ENCODE data around the gene SMARCD2.

The SMARCD2 gene

GRCh38 chr17:63831505-63831904, 11.0 kb downstream of the SMARCD2 start:
- DNase-seq, result no peak

GRCh38 chr17:63830904-63831491, 11.5 kb downstream of the SMARCD2 start:
- DNase-seq, result no peak

- no peak for DNase-seq
Measured at GRCh38 chr17:63830278-63830677, 12.2 kb downstream of the SMARCD2 start.

- no peak for DNase-seq
Measured at GRCh38 chr17:63828936-63829335, 13.5 kb downstream of the SMARCD2 start.

- no peak for DNase-seq
Measured at GRCh38 chr17:63827801-63828221, 14.7 kb downstream of the SMARCD2 start.

- peak; percentile 97 for DNase-seq
Measured at GRCh38 chr17:63827002-63827800, 15.3 kb downstream of the SMARCD2 start, which contains the start of the genes FTSJ3 and PSMC5. Gene FTSJ3 (minus strand): TSS chr17:63827663. CDS start chr17:63826902, 761 bp downstream. Gene PSMC5 (plus strand): TSS chr17:63827431. CDS start chr17:63827491, 60 bp downstream.

- DNase-seq, result peak; percentile 14
Measured at GRCh38 chr17:63826468-63827001, 15.9 kb downstream of the SMARCD2 start.

- no peak for DNase-seq
Measured at GRCh38 chr17:63824362-63824761, 18.1 kb downstream of the SMARCD2 start.

- no peak for DNase-seq
Measured at GRCh38 chr17:63823659-63824331, 18.7 kb downstream of the SMARCD2 start.

- no peak for DNase-seq
Measured at GRCh38 chr17:63822537-63822936, 19.9 kb downstream of the SMARCD2 start.

- no peak for DNase-seq
Measured at GRCh38 chr17:63821804-63822203, 20.7 kb downstream of the SMARCD2 start.

GRCh38 chr17:63820963-63821561, 21.4 kb downstream of the SMARCD2 start:
- DNase-seq, result no peak

- DNase-seq, result no peak
Measured at GRCh38 chr17:63819585-63820537, 22.6 kb downstream of the SMARCD2 start.

GRCh38 chr17:63819131-63819530, 23.4 kb downstream of the SMARCD2 start:
- DNase-seq, result peak; percentile 54

- no peak for DNase-seq
Measured at GRCh38 chr17:63817736-63818385, 24.6 kb downstream of the SMARCD2 start.

GRCh38 chr17:63816669-63817068, 25.8 kb downstream of the SMARCD2 start:
- no peak for DNase-seq

- DNase-seq, result no peak
Measured at GRCh38 chr17:63816123-63816522, 26.4 kb downstream of the SMARCD2 start.

GRCh38 chr17:63809970-63810369, 32.5 kb downstream of the SMARCD2 start:
- no peak for DNase-seq

GRCh38 chr17:63805591-63805990, 36.9 kb downstream of the SMARCD2 start:
- no peak for DNase-seq

- DNase-seq, result no peak
Measured at GRCh38 chr17:63804328-63804727, 38.2 kb downstream of the SMARCD2 start.

GRCh38 chr17:63800783-63801182, 41.7 kb downstream of the SMARCD2 start:
- no peak for DNase-seq
